HepG2 (cell line): Measurements from ENCODE around the gene AGRN. TPM values are rescaled to one million over a fixed set of nuclear protein-coding genes. Genes with fewer than 3 reads are reported as not detected.

Source experiments
- ATAC-seq: fragments of 200-7000 bp; cut with Tn5 transposase; 3 replicates; pipeline ENCODE4 v1.9.1; 2020; ENCODE audit warnings: mild to moderate bottlenecking, moderate library complexity
- BruUV-seq: library from RNA; stranded (reverse); fragments of 400-500 nt; replicated peaks from 2 replicates; lab custom pipeline; 2021; lab: Mats Ljungman, UMichigan
- CTCF ChIA-PET: fragments of 300-600 bp; formaldehyde crosslinking; extraction: SDS; loops from one replicate; lab custom pipeline; 2021; ENCODE audit warnings: low total read pairs, inconsistent platforms, low intra/inter-chr PET ratio; lab: Yijun Ruan, JAX
- POLR2A ChIA-PET: fragments of 350-600 bp; sonication (Branson Sonifier 250); formaldehyde crosslinking; loops from one replicate; lab custom pipeline; 2020; ENCODE audit warnings: antibody characterized with exemption, inconsistent platforms; lab: Yijun Ruan, JAX
- DNase-seq: peaks from one replicate; pipeline ENCODE4 v3.0.0-alpha.2; 2015; ENCODE audit warnings: low spot score
- FAIRE-seq: peaks from 3 replicates; lab custom pipeline; 2011; peaks lifted over from hg19 to GRCh38; lab: Jason Lieb, UNC
- H2AFZ ChIP-seq: one replicate; pipeline ENCODE4 v1.6.1; 2011; ENCODE audit warnings: low read length, inconsistent platforms
- H3K27ac ChIP-seq: fragments of 300-600 bp; 3 replicates; pipeline ENCODE4 v1.8.0; 2011; ENCODE audit warnings: mixed run types, mild to moderate bottlenecking, mixed read lengths, low read length, inconsistent platforms; ENCODE audit not compliant: insufficient read depth; ENCODE audit errors: extremely low read length
- H3K27me3 ChIP-seq, 2 experiments: fragments of 200-600 bp in 1 of 2; 2 replicates in 1 of 2; 3 replicates in 1 of 2; pipeline versions ENCODE4 v1.6.0 to v1.8.0; 2011; ENCODE audit warnings: low read length in 2 of 2, mild to moderate bottlenecking in 2 of 2, moderate library complexity in 2 of 2, inconsistent platforms in 1 of 2; ENCODE audit not compliant: insufficient read depth in 2 of 2, control insufficient read depth in 1 of 2
- H3K36me3 ChIP-seq, 2 experiments: fragments of 200-600 bp in 1 of 2; replicated peaks in 1 of 2; 2 replicates in 1 of 2; 3 replicates in 1 of 2; pipeline versions ENCODE4 v1.5.1 to v1.8.0; 2011; ENCODE audit warnings: low read length in 2 of 2, inconsistent platforms in 1 of 2; ENCODE audit not compliant: insufficient read depth in 2 of 2, control insufficient read depth in 1 of 2
- H3K4me1 ChIP-seq: 2 replicates; pipeline ENCODE4 v1.5.1; 2012; ENCODE audit warnings: low read length, inconsistent platforms; ENCODE audit not compliant: insufficient read depth
- H3K4me2 ChIP-seq: 2 replicates; pipeline ENCODE4 v1.6.0; 2011; ENCODE audit warnings: low read depth, low read length, inconsistent platforms
- H3K4me3 ChIP-seq, 3 experiments: fragments of 200-600 bp in 1 of 3; sonication (generic), shearing (Covaris generic) in 1 of 3; replicated peaks in 1 of 3; 2 replicates each; pipeline ENCODE4 v1.5.1; 2011 to 2016; ENCODE audit warnings: low read length in 3 of 3, inconsistent platforms in 2 of 3, low read depth in 2 of 3, mild to moderate bottlenecking in 2 of 3, control low read depth in 1 of 3, mixed read lengths in 1 of 3; ENCODE audit not compliant: insufficient read depth in 1 of 3
- H3K79me2 ChIP-seq: one replicate; pipeline ENCODE4 v1.6.1; 2011; ENCODE audit warnings: low read length, inconsistent platforms; ENCODE audit not compliant: insufficient read depth
- H3K9ac ChIP-seq: 2 replicates; pipeline ENCODE4 v1.6.0; 2011; ENCODE audit warnings: mild to moderate bottlenecking, low read depth, low read length, inconsistent platforms; ENCODE audit not compliant: insufficient read depth
- H3K9me3 ChIP-seq: 2 replicates; pipeline ENCODE4 v1.5.1; 2012; ENCODE audit warnings: mild to moderate bottlenecking, low read length
- H4K20me1 ChIP-seq: 2 replicates; pipeline ENCODE4 v1.6.0; 2011; ENCODE audit warnings: inconsistent platforms, mild to moderate bottlenecking, low read length, moderate library complexity; ENCODE audit not compliant: insufficient read depth
- HNRNPL ChIP-seq: fragments of 200-400 bp; formaldehyde crosslinking; IDR thresholded peaks from 2 replicates; pipeline ENCODE4 v1.6.1; 2017; ENCODE audit warnings: mild to moderate bottlenecking, low read depth, low read length
- MTF2 ChIP-seq: sonication (generic); formaldehyde crosslinking; IDR thresholded peaks from 2 replicates; pipeline ENCODE4 v1.5.0; 2020; ENCODE audit warnings: missing genetic modification reagents, borderline replicate concordance
- RFXANK ChIP-seq: IDR thresholded peaks from 2 replicates; pipeline ENCODE4 v1.6.1; 2016
- ZNF75D ChIP-seq: sonication (generic); formaldehyde crosslinking; IDR thresholded peaks from 2 replicates; pipeline ENCODE4 v1.8.1; 2023; ENCODE audit warnings: missing genetic modification reagents, mild to moderate bottlenecking, borderline replicate concordance
- WGBS: methylation state at CpG from one replicate; pipeline ENCODE4 v1.1.6; 2017; ENCODE audit warnings: low lambda C conversion rate; 5-methylcytosine and 5-hydroxymethylcytosine counted together
- in situ Hi-C: cut with HindIII; loops from 2 replicates; pipeline ENCODE4 v1.10.0; 2017; ENCODE audit warnings: low pct_unique_long_range_greater_than_20kb; ENCODE audit not compliant: extremely low pct_ligation_motif_present
- intact Hi-C: fragments of 100-400 bp; cut with micrococcal nuclease; formaldehyde crosslinking; loops from one replicate; pipeline ENCODE4 v1.10.0; 2022; ENCODE audit not compliant: unreplicated experiment
- polyA plus RNA-seq, 8 experiments: library from polyadenylated mRNA; depleted of rRNA in 3 of 8; stranded (reverse) in 7 of 8; unstranded in 1 of 8; fragments of >200 nt; fragmentation: Illumina TruSeq in 4 of 8; extraction: Trizol in 4 of 8; gene quantifications; 2 replicates each; pipeline versions ENCODE4 v1.2.1 to v1.2.3, GENCODE V29; 2011 to 2016; ENCODE audit warnings: low read depth in 4 of 8, missing spikeins in 1 of 8, mixed read lengths in 1 of 8; ENCODE audit not compliant: insufficient read depth in 1 of 8
- total RNA-seq, 5 experiments: library from RNA; depleted of rRNA; stranded (reverse); fragments of >200 nt; fragmentation: Illumina TruSeq; extraction: Trizol; gene quantifications; 2 replicates each; pipeline ENCODE4 v1.2.3, GENCODE V29; 2016; ENCODE audit warnings: low read depth in 1 of 5
- TF ChIP-seq, protein P1 (sequence below): sonication (generic); formaldehyde crosslinking; IDR thresholded peaks from 2 replicates; pipeline ENCODE4 v1.8.0; 2022; ENCODE audit warnings: missing genetic modification reagents, mild to moderate bottlenecking, inconsistent platforms, borderline replicate concordance
- TF ChIP-seq, protein P2 (sequence below): sonication (generic); formaldehyde crosslinking; IDR thresholded peaks from 2 replicates; pipeline ENCODE4 v1.5.1; 2020; ENCODE audit warnings: mild to moderate bottlenecking, missing genetic modification reagents, moderate library complexity
- TF ChIP-seq, protein P3 (sequence below): sonication (generic); formaldehyde crosslinking; IDR thresholded peaks from 2 replicates; pipeline ENCODE4 v1.4.0; 2020; ENCODE audit warnings: missing genetic modification reagents, low read depth, mild to moderate bottlenecking, borderline replicate concordance

Gene AGRN
- total and polyA plus RNA-seq, 2 of the 13 experiments (the other 11 are each of a cell fraction or from before 2014, with no cell fraction given) = 29.8 to 65.2 TPM

DNA sequence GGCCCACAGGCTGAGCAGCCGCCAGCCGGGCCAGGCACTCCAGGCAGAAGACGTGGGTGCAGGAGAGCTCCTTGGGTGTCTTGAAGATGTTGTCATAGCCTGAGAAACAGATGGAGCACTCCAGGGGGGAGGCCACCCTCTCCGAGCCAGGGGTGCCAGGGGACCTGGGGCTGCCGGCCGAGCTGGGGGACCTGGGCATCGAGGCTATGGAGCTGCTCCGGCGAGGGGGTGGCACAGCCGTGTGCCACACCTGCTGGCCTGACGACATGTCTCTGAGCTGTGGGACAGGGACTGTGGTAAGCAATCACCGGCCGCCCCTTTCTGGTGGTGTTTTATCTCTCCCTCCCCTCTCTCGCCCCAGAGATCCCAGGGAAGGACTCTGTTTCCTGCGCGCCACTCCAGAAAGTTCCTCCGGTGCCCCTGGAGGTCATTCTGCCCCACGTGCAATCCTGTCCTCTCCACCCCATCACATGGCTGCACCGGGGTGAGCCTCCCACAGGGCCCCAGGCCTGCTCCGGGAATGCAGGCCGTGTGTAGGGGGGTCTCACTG is 52.5 kb downstream of the AGRN start:
- H4K20me1 ChIP-seq = no peaks in the 10 kb centered on the region
- DNase-seq (no peak), ATAC-seq (no peak), FAIRE-seq (no peak)
- in situ Hi-C loops = no loop called here
- peak overlapping the region; percentile 20; the same call in 1 of the 2 replicates for H3K4me2 ChIP-seq
- H3K4me3 ChIP-seq = peak overlapping the region in 1 of 3 experiments; percentile 25; a peak in 1 of 6 replicates
- WGBS = 4% methylated on average over 5 of the region's 21 CpGs
- H3K27me3 ChIP-seq = peaks cover 34 to 63% of the 10 kb centered on the region in 2 experiments
- H3K36me3 ChIP-seq = no peaks in the 10 kb centered on the region
- ChIA-PET POLR2A (interaction anchor here (1.3 kb wide), 1 partner anchor 8 kb away, joined by 5 read pairs; no protein-coding TSS in a partner anchor), CTCF (no interaction called here)
- no peak overlapping the region for H3K27ac ChIP-seq
- no peak overlapping the region for H2AFZ ChIP-seq
- H3K9ac ChIP-seq = no peak overlapping the region
- TF ChIP-seq, protein P1, sequence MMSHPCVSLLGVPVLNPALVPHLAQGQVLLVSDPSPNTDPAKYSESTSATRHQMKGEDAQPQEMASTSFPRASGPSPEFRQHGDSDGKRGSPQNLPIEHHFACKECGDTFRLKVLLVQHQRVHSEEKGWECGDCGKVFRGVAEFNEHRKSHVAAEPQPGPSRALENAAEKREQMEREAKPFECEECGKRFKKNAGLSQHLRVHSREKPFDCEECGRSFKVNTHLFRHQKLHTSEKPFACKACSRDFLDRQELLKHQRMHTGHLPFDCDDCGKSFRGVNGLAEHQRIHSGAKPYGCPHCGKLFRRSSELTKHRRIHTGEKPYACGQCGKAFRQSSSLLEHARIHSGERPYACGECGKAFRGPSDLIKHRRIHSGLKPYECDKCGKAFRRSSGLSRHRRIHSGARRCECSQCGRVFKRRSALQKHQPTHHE (CRISPR knock-in tag) = no peak
- TF ChIP-seq, protein P2, sequence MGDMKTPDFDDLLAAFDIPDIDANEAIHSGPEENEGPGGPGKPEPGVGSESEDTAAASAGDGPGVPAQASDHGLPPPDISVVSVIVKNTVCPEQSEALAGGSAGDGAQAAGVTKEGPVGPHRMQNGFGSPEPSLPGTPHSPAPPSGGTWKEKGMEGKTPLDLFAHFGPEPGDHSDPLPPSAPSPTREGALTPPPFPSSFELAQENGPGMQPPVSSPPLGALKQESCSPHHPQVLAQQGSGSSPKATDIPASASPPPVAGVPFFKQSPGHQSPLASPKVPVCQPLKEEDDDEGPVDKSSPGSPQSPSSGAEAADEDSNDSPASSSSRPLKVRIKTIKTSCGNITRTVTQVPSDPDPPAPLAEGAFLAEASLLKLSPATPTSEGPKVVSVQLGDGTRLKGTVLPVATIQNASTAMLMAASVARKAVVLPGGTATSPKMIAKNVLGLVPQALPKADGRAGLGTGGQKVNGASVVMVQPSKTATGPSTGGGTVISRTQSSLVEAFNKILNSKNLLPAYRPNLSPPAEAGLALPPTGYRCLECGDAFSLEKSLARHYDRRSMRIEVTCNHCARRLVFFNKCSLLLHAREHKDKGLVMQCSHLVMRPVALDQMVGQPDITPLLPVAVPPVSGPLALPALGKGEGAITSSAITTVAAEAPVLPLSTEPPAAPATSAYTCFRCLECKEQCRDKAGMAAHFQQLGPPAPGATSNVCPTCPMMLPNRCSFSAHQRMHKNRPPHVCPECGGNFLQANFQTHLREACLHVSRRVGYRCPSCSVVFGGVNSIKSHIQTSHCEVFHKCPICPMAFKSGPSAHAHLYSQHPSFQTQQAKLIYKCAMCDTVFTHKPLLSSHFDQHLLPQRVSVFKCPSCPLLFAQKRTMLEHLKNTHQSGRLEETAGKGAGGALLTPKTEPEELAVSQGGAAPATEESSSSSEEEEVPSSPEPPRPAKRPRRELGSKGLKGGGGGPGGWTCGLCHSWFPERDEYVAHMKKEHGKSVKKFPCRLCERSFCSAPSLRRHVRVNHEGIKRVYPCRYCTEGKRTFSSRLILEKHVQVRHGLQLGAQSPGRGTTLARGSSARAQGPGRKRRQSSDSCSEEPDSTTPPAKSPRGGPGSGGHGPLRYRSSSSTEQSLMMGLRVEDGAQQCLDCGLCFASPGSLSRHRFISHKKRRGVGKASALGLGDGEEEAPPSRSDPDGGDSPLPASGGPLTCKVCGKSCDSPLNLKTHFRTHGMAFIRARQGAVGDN = peak; percentile 41
- TF ChIP-seq RFXANK (CRISPR knock-in tag) (no peak), MTF2 (CRISPR knock-in tag) (peak; percentile 61; the same call in 1 of the 2 replicates), ZNF75D (CRISPR knock-in tag) (no peak), HNRNPL (0 out of 2 replicates have a peak, but pooled peaks have one; percentile 2)
- TF ChIP-seq, protein P3, sequence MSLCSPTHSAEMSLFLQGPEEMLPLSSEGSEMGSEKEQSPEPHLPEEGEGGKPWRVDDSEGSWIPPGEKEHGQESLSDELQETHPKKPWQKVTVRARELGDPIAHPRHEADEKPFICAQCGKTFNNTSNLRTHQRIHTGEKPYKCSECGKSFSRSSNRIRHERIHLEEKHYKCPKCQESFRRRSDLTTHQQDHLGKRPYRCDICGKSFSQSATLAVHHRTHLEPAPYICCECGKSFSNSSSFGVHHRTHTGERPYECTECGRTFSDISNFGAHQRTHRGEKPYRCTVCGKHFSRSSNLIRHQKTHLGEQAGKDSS (CRISPR knock-in tag) = no peak
- H3K79me2 ChIP-seq = no peaks in the 10 kb centered on the region
- no peaks in the 10 kb centered on the region for H3K9me3 ChIP-seq
- no TSS peak for BruUV-seq
- peaks cover 37% of the 10 kb centered on the region for H3K4me1 ChIP-seq
- intact Hi-C loops = no loop called here
